Neural crest cell (in vitro differentiated cells): Measurements from ENCODE around the gene NPR3. TPM values are rescaled to one million over a fixed set of nuclear protein-coding genes. Genes with fewer than 3 reads are reported as not detected.

Source experiments
- DNase-seq: peaks from one replicate; pipeline ENCODE4 v3.0.0; 2021; ENCODE audit warnings: low read depth, mixed read lengths, low spot score
- H3K27ac Mint-ChIP-seq: one replicate; pipeline ENCODE4 v1.8.0; 2021; ENCODE audit warnings: mild to moderate bottlenecking, mixed read lengths; ENCODE audit not compliant: unreplicated experiment
- H3K27me3 Mint-ChIP-seq: 2 replicates; pipeline ENCODE4 v1.8.0; 2021; ENCODE audit warnings: low read depth, mild to moderate bottlenecking, mixed read lengths
- H3K36me3 Mint-ChIP-seq: 2 replicates; pipeline ENCODE4 v1.8.0; 2021; ENCODE audit warnings: low read depth, mild to moderate bottlenecking, mixed read lengths
- H3K4me1 Mint-ChIP-seq: 2 replicates; pipeline ENCODE4 v1.8.0; 2021; ENCODE audit warnings: mixed read lengths
- H3K4me3 Mint-ChIP-seq: one replicate; pipeline ENCODE4 v1.8.0; 2021; ENCODE audit warnings: mild to moderate bottlenecking, mixed read lengths
- H3K9me3 Mint-ChIP-seq: 2 replicates; pipeline ENCODE4 v1.8.0; 2021; ENCODE audit warnings: mixed read lengths
- CTCF ChIP-seq: fragments of 200-600 bp; sonication (generic); conservative IDR thresholded peaks from 2 replicates; pipeline ENCODE4 v1.5.0; 2021; ENCODE audit warnings: antibody characterized with exemption, mild to moderate bottlenecking
- total RNA-seq: library from RNA; stranded (reverse); gene quantifications from 2 replicates; pipeline ENCODE4 v1.2.1, GENCODE V29; 2021

The NPR3 gene
- total RNA-seq, 1 donor from 2014 or later: 6.8 TPM

DNA sequence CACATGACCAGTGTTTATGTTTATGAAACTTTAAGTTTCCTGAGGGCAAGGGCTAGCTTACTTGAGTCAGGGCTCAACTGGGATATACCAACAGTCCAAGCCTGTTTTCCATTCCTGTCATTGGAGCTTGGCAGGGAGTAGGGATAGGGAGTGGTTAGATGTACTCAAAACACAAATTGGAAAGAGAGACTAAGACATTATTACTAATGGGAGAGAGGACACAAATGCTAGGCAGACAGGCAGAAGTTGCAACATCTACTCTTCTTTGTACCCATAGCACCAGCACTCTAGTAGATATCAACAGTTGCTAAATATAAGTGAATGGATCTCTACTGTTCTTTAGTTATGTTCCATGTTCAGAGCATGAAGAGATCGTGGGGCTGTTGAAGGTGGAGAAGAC, 62.8 kb downstream of the NPR3 start:
- no peak overlapping the region for H3K4me3 Mint-ChIP-seq

GRCh38 chr5:32776200-32776599, 65.1 kb downstream of the NPR3 start:
- no peaks in the 10 kb centered on the region for H3K27me3 Mint-ChIP-seq
- no peaks in the 10 kb centered on the region for H3K4me1 Mint-ChIP-seq
- no peak for DNase-seq
- peaks cover 7% of the 10 kb centered on the region for H3K9me3 Mint-ChIP-seq
- no peak overlapping the region for H3K4me3 Mint-ChIP-seq
- TF ChIP-seq CTCF: no peak
- H3K27ac Mint-ChIP-seq: no peak overlapping the region
- H3K36me3 Mint-ChIP-seq: peaks cover 2% of the 10 kb centered on the region

More for the DNA sequence above, 62.8 kb downstream of the NPR3 start:
- H3K27me3 Mint-ChIP-seq: no peaks in the 10 kb centered on the region
- H3K27ac Mint-ChIP-seq: no peak overlapping the region
- no peaks in the 10 kb centered on the region for H3K4me1 Mint-ChIP-seq
- peaks cover 7% of the 10 kb centered on the region for H3K9me3 Mint-ChIP-seq
- no peak for DNase-seq
- TF ChIP-seq CTCF: no peak
- peaks cover 2% of the 10 kb centered on the region for H3K36me3 Mint-ChIP-seq

DNA sequence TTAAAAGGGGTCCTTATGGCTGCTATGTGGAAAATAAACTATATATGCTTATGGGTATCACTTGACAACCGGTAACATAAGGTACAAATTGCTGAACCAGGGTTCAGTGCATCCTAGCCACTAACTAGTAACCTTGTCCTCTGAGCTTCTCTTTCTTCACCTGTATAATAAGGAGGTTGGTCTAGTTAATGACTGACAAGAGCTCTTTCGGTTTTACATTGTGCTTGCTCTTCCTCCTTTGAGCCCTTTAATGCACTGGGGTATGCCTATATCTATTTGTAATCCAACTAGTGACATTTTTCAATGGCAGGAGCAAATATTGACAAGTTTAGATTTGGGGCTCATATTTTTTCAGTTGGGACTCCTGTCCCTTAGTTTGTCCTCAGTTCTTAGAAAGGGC, 66.1 kb downstream of the NPR3 start:
- Mint-ChIP-seq H3K27ac (no peak overlapping the region), H3K27me3 (no peaks in the 10 kb centered on the region), H3K36me3 (no peaks in the 10 kb centered on the region), H3K4me3 (no peak overlapping the region), H3K9me3 (peaks cover 4% of the 10 kb centered on the region), H3K4me1 (no peaks in the 10 kb centered on the region)
- no peak for DNase-seq
- TF ChIP-seq CTCF: no peak

- no peak overlapping the region for H3K4me3 Mint-ChIP-seq
- no peaks in the 10 kb centered on the region for H3K36me3 Mint-ChIP-seq
- H3K27me3 Mint-ChIP-seq: no peaks in the 10 kb centered on the region
- no peak overlapping the region for H3K27ac Mint-ChIP-seq
- no peaks in the 10 kb centered on the region for H3K4me1 Mint-ChIP-seq
- H3K9me3 Mint-ChIP-seq: peaks cover 4% of the 10 kb centered on the region
- no peak for DNase-seq
- no peak for TF ChIP-seq CTCF
Measured at GRCh38 chr5:32777733-32778132, 66.6 kb downstream of the NPR3 start.

DNA sequence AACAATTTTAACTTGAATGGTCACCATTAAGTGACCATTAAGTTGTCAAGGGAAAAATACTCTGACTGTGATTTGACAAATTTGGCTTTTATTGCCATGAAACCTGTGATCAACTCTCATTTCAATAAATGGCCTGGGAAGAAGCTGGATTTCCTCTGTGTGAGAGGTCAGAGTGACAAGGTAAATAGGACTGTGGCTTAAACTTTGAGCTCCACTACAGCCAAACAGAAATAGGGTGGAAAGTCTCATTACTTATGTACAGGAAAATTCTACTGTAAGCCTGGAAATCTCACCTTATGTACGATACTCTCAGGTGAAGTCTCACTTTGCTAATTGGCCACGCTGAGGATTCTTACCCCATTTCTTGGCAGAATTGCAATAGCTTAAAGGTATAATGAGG, 67.3 kb downstream of the NPR3 start:
- Mint-ChIP-seq H3K9me3 (peaks cover 4% of the 10 kb centered on the region), H3K4me1 (no peaks in the 10 kb centered on the region), H3K27ac (no peak overlapping the region), H3K36me3 (no peaks in the 10 kb centered on the region), H3K27me3 (no peaks in the 10 kb centered on the region), H3K4me3 (no peak overlapping the region)
- no peak for TF ChIP-seq CTCF
- no peak for DNase-seq
